GM19395 (cell line): ENCODE results near the gene GOLGA2.
A peak's percentile ranks its signal among the peaks of the same experiment; 100 is the strongest.
"Not testable (repeated sequence)": the region's sequence is repeated elsewhere in the genome, so short reads cannot be mapped to it uniquely, and the experiment has no call there.

Source experiments
- ATAC-seq: cut with Tn5 transposase; IDR thresholded peaks from one replicate; pipeline ENCODE4 v1.9.1; 2021; ENCODE audit warnings: mild to moderate bottlenecking, moderate library complexity; ENCODE audit not compliant: unreplicated experiment

Gene GOLGA2

GRCh38 chr9:128293091-128293490 is 17.3 kb upstream of the GOLGA2 start:
- ATAC-seq, result no peak

GRCh38 chr9:128292009-128292408 is 16.2 kb upstream of the GOLGA2 start:
- ATAC-seq, result no peak

GRCh38 chr9:128288273-128289004 is 12.6 kb upstream of the GOLGA2 start:
- no peak for ATAC-seq

GRCh38 chr9:128286440-128286839 is 10.6 kb upstream of the GOLGA2 start:
- ATAC-seq, result no peak

- no peak for ATAC-seq
Measured at GRCh38 chr9:128285033-128285784, 9.4 kb upstream of the GOLGA2 start.

- ATAC-seq, result no peak
Measured at GRCh38 chr9:128282500-128282899, 6.7 kb upstream of the GOLGA2 start.

- ATAC-seq, result no peak
Measured at GRCh38 chr9:128280084-128280622, 4.3 kb upstream of the GOLGA2 start.

GRCh38 chr9:128279088-128280073 is 3.6 kb upstream of the GOLGA2 start:
- not testable (repeated sequence) for ATAC-seq

- no peak for ATAC-seq
Measured at GRCh38 chr9:128276574-128277270, 915 bp upstream of the GOLGA2 start.

GRCh38 chr9:128276008-128276573 is 284 bp upstream of the GOLGA2 start, which contains the start of gene SWI5:
TSS of gene SWI5 (plus strand) at chr9:128276276.
- ATAC-seq, result peak; percentile 96

- ATAC-seq, result no peak
Measured at GRCh38 chr9:128274245-128274644, 1.6 kb downstream of the GOLGA2 start.

GRCh38 chr9:128271512-128271911 is 4.3 kb downstream of the GOLGA2 start:
- ATAC-seq, result no peak

GRCh38 chr9:128271112-128271511 is 4.7 kb downstream of the GOLGA2 start:
- ATAC-seq, result no peak

- ATAC-seq, result no peak
Measured at GRCh38 chr9:128266868-128267590, 8.8 kb downstream of the GOLGA2 start.

- ATAC-seq, result no peak
Measured at GRCh38 chr9:128265348-128265847, 10.4 kb downstream of the GOLGA2 start.

GRCh38 chr9:128262687-128263086 is 13.1 kb downstream of the GOLGA2 start:
- no peak for ATAC-seq

- ATAC-seq, result no peak
Measured at GRCh38 chr9:128260340-128260739, 15.5 kb downstream of the GOLGA2 start.

- no peak for ATAC-seq
Measured at GRCh38 chr9:128259156-128259555, 16.7 kb downstream of the GOLGA2 start.

GRCh38 chr9:128258326-128258725 is 17.5 kb downstream of the GOLGA2 start:
- no peak for ATAC-seq
